K562 (cell line): ENCODE measurements around the gene ZNF22. TPM values are rescaled to one million over a fixed set of nuclear protein-coding genes. Genes with fewer than 3 reads are reported as not detected.

Source experiments
- ATAC-seq: fragments of 200-7000 bp; cut with Tn5 transposase; 3 replicates; pipeline ENCODE4 v1.9.1; 2020; ENCODE audit warnings: moderate library complexity
- BruUV-seq: library from RNA; stranded (reverse); fragments of 400-500 nt; replicated peaks from 2 replicates; lab custom pipeline; 2021; lab: Mats Ljungman, UMichigan
- CTCF ChIA-PET: fragments of 300-600 bp; formaldehyde crosslinking; extraction: SDS; loops from one replicate; lab custom pipeline; 2021; ENCODE audit warnings: low intra/inter-chr PET ratio; lab: Yijun Ruan, JAX
- POLR2A ChIA-PET: fragments of 300-600, 350-650 bp; sonication (Branson Sonifier 250); formaldehyde crosslinking; extraction: SDS; loops from one replicate; lab custom pipeline; 2021; ENCODE audit warnings: antibody characterized with exemption, inconsistent platforms; lab: Yijun Ruan, JAX
- DNase-seq, 4 experiments: peaks; one replicate each; pipeline versions ENCODE4 v3.0.0 to v3.0.0-alpha.2; 2011 to 2018; ENCODE audit warnings: low spot score in 3 of 4, mixed read lengths in 3 of 4; ENCODE audit errors: extremely low read depth in 1 of 4
- FAIRE-seq: peaks from 2 replicates; lab custom pipeline; 2011; peaks lifted over from hg19 to GRCh38; lab: Jason Lieb, UNC
- H2AFZ ChIP-seq: 2 replicates; pipeline ENCODE4 v1.6.0; 2011; ENCODE audit warnings: low read depth, low read length, control low read depth, inconsistent platforms
- H3K27ac ChIP-seq: fragments of 200-600 bp; 3 replicates; pipeline ENCODE4 v1.8.0; 2011; ENCODE audit warnings: low read depth, mild to moderate bottlenecking, control low read depth, inconsistent platforms, low read length, moderate library complexity, mixed read lengths; ENCODE audit errors: extremely low read depth
- H3K27me3 ChIP-seq, 2 experiments: fragments of 300-600 bp in 1 of 2; 2 replicates in 1 of 2; 3 replicates in 1 of 2; pipeline versions ENCODE4 v1.6.0 to v1.8.0; 2011; ENCODE audit warnings: inconsistent platforms in 2 of 2, low read length in 2 of 2, mild to moderate bottlenecking in 1 of 2, mixed read lengths in 1 of 2, moderate library complexity in 1 of 2; ENCODE audit not compliant: control insufficient read depth in 2 of 2, insufficient read depth in 2 of 2
- H3K36me3 ChIP-seq: fragments of 300-600 bp; 3 replicates; pipeline ENCODE4 v1.8.0; 2011; ENCODE audit warnings: mild to moderate bottlenecking, low read length, inconsistent platforms; ENCODE audit not compliant: control insufficient read depth, insufficient read depth
- H3K4me1 ChIP-seq, 2 experiments: fragments of 200-600 bp in 1 of 2; replicated peaks in 1 of 2; 2 replicates in 1 of 2; 3 replicates in 1 of 2; pipeline versions ENCODE4 v1.5.1 to v1.8.0; 2011; ENCODE audit warnings: inconsistent platforms in 2 of 2, low read length in 2 of 2, mild to moderate bottlenecking in 1 of 2, mixed read lengths in 1 of 2, moderate library complexity in 1 of 2; ENCODE audit not compliant: control insufficient read depth in 2 of 2, insufficient read depth in 2 of 2
- H3K4me2 ChIP-seq: 2 replicates; pipeline ENCODE4 v1.6.1; 2011; ENCODE audit warnings: low read length, control low read depth, inconsistent platforms, mixed read lengths; ENCODE audit not compliant: insufficient read depth
- H3K4me3 ChIP-seq: fragments of 200-600 bp; sonication (generic), shearing (Covaris generic); 2 replicates; pipeline ENCODE4 v1.5.1; 2016; ENCODE audit warnings: control low read depth, inconsistent platforms
- H3K79me2 ChIP-seq: fragments of 200-600 bp; 3 replicates; pipeline ENCODE4 v1.8.0; 2011; ENCODE audit warnings: low read length, inconsistent platforms; ENCODE audit not compliant: control insufficient read depth, insufficient read depth
- H3K9ac ChIP-seq, 2 experiments: 2 replicates each; pipeline versions ENCODE4 v1.6.0 to v1.6.1; 2011; ENCODE audit warnings: low read depth in 2 of 2, low read length in 2 of 2, control low read depth in 1 of 2, inconsistent platforms in 1 of 2, mild to moderate bottlenecking in 1 of 2, mixed read lengths in 1 of 2; ENCODE audit not compliant: insufficient read depth in 1 of 2
- H3K9me1 ChIP-seq: one replicate; pipeline ENCODE4 v1.6.0; 2011; ENCODE audit warnings: inconsistent platforms, mild to moderate bottlenecking, low read length, moderate library complexity; ENCODE audit not compliant: control insufficient read depth, insufficient read depth
- H3K9me3 ChIP-seq: replicated peaks from 2 replicates; pipeline ENCODE4 v1.5.1; 2011; ENCODE audit warnings: low read depth, low read length, inconsistent platforms; ENCODE audit not compliant: control insufficient read depth, insufficient read depth
- H4K20me1 ChIP-seq: replicated peaks from 2 replicates; pipeline ENCODE4 v1.6.1; 2011; ENCODE audit warnings: low read length, inconsistent platforms, mixed read lengths; ENCODE audit not compliant: control insufficient read depth, insufficient read depth
- KAT8 ChIP-seq: fragments of 450-650 bp; IDR thresholded peaks from 2 replicates; pipeline ENCODE4 v1.6.1; 2016; ENCODE audit warnings: low read depth, mild to moderate bottlenecking
- MYNN ChIP-seq, 2 experiments: sonication (generic); formaldehyde crosslinking in 1 of 2; IDR thresholded peaks; 2 replicates each; pipeline versions ENCODE4 v1.5.0 to v1.6.1; 2016 to 2020; ENCODE audit warnings: antibody characterized with exemption in 1 of 2, missing genetic modification reagents in 1 of 2
- NFRKB ChIP-seq: fragments of 450-650 bp; IDR thresholded peaks from 2 replicates; pipeline ENCODE4 v1.6.1; 2016; ENCODE audit warnings: low read depth
- PRMT5 ChIP-seq: sonication (generic); formaldehyde crosslinking; IDR thresholded peaks from 2 replicates; pipeline ENCODE4 v1.5.0; 2020; ENCODE audit warnings: missing genetic modification reagents
- RBFOX2 ChIP-seq: fragments of 200-400 bp; formaldehyde crosslinking; IDR thresholded peaks from 2 replicates; pipeline ENCODE4 v1.6.1; 2017; ENCODE audit warnings: low read depth, mild to moderate bottlenecking, low read length, moderate library complexity
- SRSF3 ChIP-seq: fragments of 200-400 bp; formaldehyde crosslinking; IDR thresholded peaks from 2 replicates; pipeline ENCODE4 v1.6.1; 2016; ENCODE audit warnings: mild to moderate bottlenecking, low read length, moderate library complexity; ENCODE audit not compliant: insufficient read depth
- TCF7 ChIP-seq: sonication (generic); IDR thresholded peaks from 2 replicates; pipeline ENCODE4 v1.6.1; 2016; ENCODE audit warnings: antibody characterized with exemption, borderline replicate concordance
- TCFL5 ChIP-seq: fragments of 250-450 bp; sonication (Bioruptor Pico); conservative IDR thresholded peaks from 2 replicates; pipeline ENCODE4 v1.6.1; 2021; ENCODE audit warnings: mild to moderate bottlenecking, moderate library complexity, matching md5 sums
- ZNF830 ChIP-seq: fragments of 250-450 bp; sonication (Bioruptor Pico); IDR thresholded peaks from 2 replicates; pipeline ENCODE4 v1.5.0; 2021; ENCODE audit warnings: mild to moderate bottlenecking
- WGBS: fragments of 100-300 bp; shearing (Covaris generic); methylation state at CpG from one replicate; pipeline ENCODE4 v1.1.6; 2016; ENCODE audit warnings: low coverage, mixed read lengths; ENCODE audit not compliant: insufficient coverage; ENCODE audit errors: missing lambda C conversion rate; 5-methylcytosine and 5-hydroxymethylcytosine counted together
- in situ Hi-C: fragments of 300-500 bp; cut with MboI; formaldehyde crosslinking; loops from 4 replicates; pipeline ENCODE4 v1.15.0; 2018; ENCODE audit warnings: inconsistent platforms, mixed read lengths
- intact Hi-C: fragments of 100-400 bp; cut with micrococcal nuclease; formaldehyde crosslinking; loops from 2 replicates; pipeline ENCODE4 v1.14.2; 2022
- polyA plus RNA-seq, 8 experiments: library from polyadenylated mRNA; depleted of rRNA in 4 of 8; stranded (reverse) in 5 of 8; unstranded in 3 of 8; fragments of >200 nt; fragmentation: Nextera tagmentation in 2 of 8; fragmentation: Illumina TruSeq in 1 of 8; extraction: Ambion mirVana in 2 of 8; extraction: Trizol in 1 of 8; gene quantifications; 2 replicates each; pipeline versions ENCODE4 v1.2.1 to v1.2.3, GENCODE V29; 2011 to 2014; ENCODE audit warnings: inconsistent platforms in 1 of 8, missing spikeins in 1 of 8
- total RNA-seq, 7 experiments: library from RNA; depleted of rRNA in 6 of 7; stranded (reverse); fragments of >200 nt in 6 of 7; fragmentation: Illumina TruSeq in 2 of 7; extraction: Trizol in 2 of 7; gene quantifications; 2 replicates each; pipeline versions ENCODE4 v1.2.1 to v1.2.3, GENCODE V29; 2011 to 2021; ENCODE audit warnings: low replicate concordance in 1 of 7

Gene ZNF22
- total and polyA plus RNA-seq, 9 of the 15 experiments (the other 6 are each of a cell fraction or from before 2014, with no cell fraction given): 36.2 to 98.7 (median 51.2) TPM

GRCh38 chr10:44982114-44982460 lies 18.6 kb upstream of the ZNF22 start (continued):
- no peak for TF ChIP-seq NFRKB

DNA sequence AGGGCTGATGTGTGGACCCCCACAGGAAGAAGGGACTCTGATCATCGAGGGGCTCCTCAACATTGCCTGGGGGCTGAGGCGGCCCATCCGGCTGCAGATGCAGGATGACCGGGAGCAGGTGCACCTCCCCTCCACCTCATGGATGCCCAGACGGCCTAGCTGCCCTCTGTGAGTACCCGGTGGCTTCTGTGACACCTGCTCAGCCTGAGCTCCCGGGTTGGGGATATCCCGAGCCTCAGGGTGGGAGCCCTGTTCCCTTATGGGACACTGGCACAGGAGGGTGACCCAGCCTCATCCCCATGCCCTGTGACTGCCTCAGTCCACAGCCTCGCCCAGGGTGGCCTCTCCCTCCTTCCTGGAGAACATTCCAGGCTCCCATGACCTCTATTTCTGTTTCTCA lies 18.2 kb upstream of the ZNF22 start:
- CTCF ChIA-PET: no interaction called here
- no TSS peak for BruUV-seq
- no peak overlapping the region for H3K4me3 ChIP-seq
- no peak for TF ChIP-seq PRMT5 (CRISPR knock-in tag)
- no peak for TF ChIP-seq KAT8
- no peak for TF ChIP-seq TCFL5 (CRISPR knock-in tag)
- no peak for TF ChIP-seq ZNF830 (CRISPR knock-in tag)
- TF ChIP-seq MYNN (IDR thresholded peaks at IDR 0.05): no peak
- no peak for TF ChIP-seq MYNN (CRISPR knock-in tag; IDR thresholded peaks at IDR 0.05)
- no peak for TF ChIP-seq TCF7
- TF ChIP-seq SRSF3: no peak
- no peak for TF ChIP-seq RBFOX2
- intact Hi-C loops: no loop called here
- no peaks in the 10 kb centered on the region for H4K20me1 ChIP-seq
- H3K9me1 ChIP-seq: no peaks in the 10 kb centered on the region
- no peak overlapping the region for H3K4me2 ChIP-seq
- peaks cover 2 to 18% of the 10 kb centered on the region in 2 experiments; a peak in 3 of 5 replicates for H3K27me3 ChIP-seq
- in situ Hi-C loops: no loop called here
- POLR2A ChIA-PET: interaction anchor here (0.5 kb wide), 1 partner anchor 556 kb away, joined by 3 read pairs; no protein-coding TSS in a partner anchor
- 17% methylated on average over 9 of the region's 9 CpGs for WGBS
- ATAC-seq: no peak
- H3K9ac ChIP-seq: peak overlapping the region in 1 of 2 experiments; percentile 23; a peak in 1 of 4 replicates
- H3K9me3 ChIP-seq: no peaks in the 10 kb centered on the region
- no peak overlapping the region for H3K27ac ChIP-seq
- no peaks in the 10 kb centered on the region for H3K36me3 ChIP-seq
- no peaks in the 10 kb centered on the region for H3K79me2 ChIP-seq
- DNase-seq: no peak
- FAIRE-seq: no peak
- peaks cover 44 to 50% of the 10 kb centered on the region in 2 experiments for H3K4me1 ChIP-seq
- no peak overlapping the region for H2AFZ ChIP-seq
